SK-N-SH (cell line): Measurements from ENCODE around the gene UGP2. TPM values are rescaled to one million over a fixed set of nuclear protein-coding genes. Genes with fewer than 3 reads are reported as not detected.

ENCODE experiments used
- CTCF ChIA-PET: fragments of 300-600, 350-600 bp; formaldehyde crosslinking; extraction: SDS; loops from one replicate; lab custom pipeline; 2021; lab: Yijun Ruan, JAX
- POLR2A ChIA-PET: fragments of 350-600 bp; sonication (Branson Sonifier 250); formaldehyde crosslinking; extraction: SDS; loops from one replicate; lab custom pipeline; 2020; ENCODE audit warnings: antibody characterized with exemption, inconsistent platforms; lab: Yijun Ruan, JAX
- DNase-seq: peaks from one replicate; pipeline ENCODE4 v3.0.0; 2012
- H2AFZ ChIP-seq: fragments of 200-600 bp; sonication (generic); 2 replicates; pipeline ENCODE4 v1.8.1; 2016; ENCODE audit warnings: antibody characterized with exemption, mild to moderate bottlenecking, low read depth
- H3F3A ChIP-seq: fragments of 200-600 bp; sonication (generic); replicated peaks from 2 replicates; pipeline ENCODE3; 2016; ENCODE audit warnings: antibody characterized with exemption, mild to moderate bottlenecking; ENCODE audit not compliant: insufficient read depth
- H3K27ac ChIP-seq, 2 experiments: fragments of 200-500 bp in 1 of 2; fragments of 200-600 bp in 1 of 2; sonication (Bioruptor generic) in 1 of 2; sonication (generic), shearing (Covaris generic) in 1 of 2; 2 replicates each; pipeline versions ENCODE4 v1.5.1 to v1.6.1; 2014 to 2016; ENCODE audit warnings: low read depth in 2 of 2, inconsistent platforms in 1 of 2, low read length in 1 of 2, mild to moderate bottlenecking in 1 of 2, mixed read lengths in 1 of 2
- H3K27me3 ChIP-seq: fragments of 200-600 bp; sonication (generic), shearing (Covaris generic); 2 replicates; pipeline ENCODE4 v1.6.1; 2016; ENCODE audit warnings: mixed run types; ENCODE audit not compliant: insufficient read depth
- H3K36me3 ChIP-seq, 2 experiments: fragments of 200-500 bp in 1 of 2; fragments of 200-600 bp in 1 of 2; sonication (Bioruptor generic) in 1 of 2; sonication (generic) in 1 of 2; replicated peaks in 1 of 2; 2 replicates each; pipeline versions ENCODE3 to v1.5.1; 2014 to 2016; ENCODE audit warnings: low read length in 1 of 2, mild to moderate bottlenecking in 1 of 2; ENCODE audit not compliant: insufficient read depth in 2 of 2, control insufficient read depth in 1 of 2
- H3K4me1 ChIP-seq, 2 experiments: fragments of 200-500 bp in 1 of 2; fragments of 200-600 bp in 1 of 2; sonication (Bioruptor generic) in 1 of 2; sonication (generic), shearing (Covaris generic) in 1 of 2; 2 replicates each; pipeline versions ENCODE4 v1.5.1 to v1.6.1; 2014 to 2016; ENCODE audit warnings: low read depth in 1 of 2, low read length in 1 of 2, mixed run types in 1 of 2; ENCODE audit not compliant: insufficient read depth in 2 of 2, control insufficient read depth in 1 of 2
- H3K4me2 ChIP-seq: fragments of 200-600 bp; sonication (generic), shearing (Covaris generic); 2 replicates; pipeline ENCODE4 v1.6.1; 2017; ENCODE audit warnings: mixed run types
- H3K4me3 ChIP-seq, 2 experiments: fragments of 200-500 bp in 1 of 2; fragments of 200-600 bp in 1 of 2; sonication (Bioruptor generic) in 1 of 2; sonication (generic), shearing (Covaris generic) in 1 of 2; 2 replicates each; pipeline versions ENCODE4 v1.5.1 to v1.8.1; 2014 to 2016; ENCODE audit warnings: low read depth in 2 of 2, inconsistent platforms in 1 of 2, low read length in 1 of 2, mild to moderate bottlenecking in 1 of 2, mixed read lengths in 1 of 2, moderate library complexity in 1 of 2
- H3K79me2 ChIP-seq: fragments of 200-600 bp; sonication (generic); 2 replicates; pipeline ENCODE4 v1.8.1; 2017; ENCODE audit warnings: mild to moderate bottlenecking; ENCODE audit not compliant: insufficient read depth
- H3K9ac ChIP-seq: fragments of 200-600 bp; sonication (generic); 2 replicates; pipeline ENCODE4 v1.6.1; 2017; ENCODE audit warnings: mixed run types
- H3K9me2 ChIP-seq: fragments of 200-600 bp; sonication (generic); 2 replicates; pipeline ENCODE4 v1.6.1; 2017; ENCODE audit warnings: mixed run types
- H3K9me3 ChIP-seq: fragments of 200-600 bp; sonication (generic); 2 replicates; pipeline ENCODE4 v1.6.1; 2017; ENCODE audit warnings: mixed run types, mild to moderate bottlenecking, moderate library complexity
- H4K20me1 ChIP-seq: fragments of 200-600 bp; sonication (generic); 2 replicates; pipeline ENCODE4 v1.6.1; 2017; ENCODE audit warnings: mild to moderate bottlenecking, mixed run types; ENCODE audit not compliant: insufficient read depth
- CHD2 ChIP-seq: fragments of 150-350 bp; IDR thresholded peaks from 2 replicates; pipeline ENCODE4 v1.6.1; 2018; ENCODE audit warnings: low read length; ENCODE audit not compliant: partially characterized antibody
- EP300 ChIP-seq, 2 experiments: IDR thresholded peaks; 2 replicates each; pipeline versions ENCODE4 v1.4.0 to v1.6.1; 2012; ENCODE audit warnings: borderline replicate concordance in 1 of 2, low read depth in 1 of 2, low read length in 1 of 2
- EZH2phosphoT487 ChIP-seq: fragments of 200-600 bp; sonication (generic); IDR thresholded peaks from 2 replicates; pipeline ENCODE4 v1.6.1; 2017; ENCODE audit warnings: low read depth, mixed run types, mild to moderate bottlenecking, antibody characterized with exemption, moderate library complexity, borderline replicate concordance
- FOXM1 ChIP-seq: IDR thresholded peaks from 2 replicates; pipeline ENCODE4 v1.4.0; 2012; ENCODE audit warnings: low read depth, mild to moderate bottlenecking
- JUND ChIP-seq: IDR thresholded peaks from 2 replicates; pipeline ENCODE4 v1.4.0; 2012
- MEF2A ChIP-seq: IDR thresholded peaks from 2 replicates; pipeline ENCODE4 v1.4.0; 2012; ENCODE audit warnings: low read depth, borderline replicate concordance
- POLR2AphosphoS5 ChIP-seq: IDR thresholded peaks from 2 replicates; pipeline ENCODE4 v1.6.1; 2012; ENCODE audit warnings: low read depth, low read length
- RCOR1 ChIP-seq: fragments of 150-350 bp; IDR thresholded peaks from 2 replicates; pipeline ENCODE4 v1.6.1; 2017; ENCODE audit warnings: antibody characterized with exemption, low read length
- RXRA ChIP-seq: IDR thresholded peaks from 2 replicates; pipeline ENCODE4 v1.4.0; 2012; ENCODE audit warnings: low read depth, mild to moderate bottlenecking, borderline replicate concordance
- SIN3A ChIP-seq: IDR thresholded peaks from 2 replicates; pipeline ENCODE4 v1.6.1; 2012; ENCODE audit warnings: low read depth, mild to moderate bottlenecking, low read length, moderate library complexity, borderline replicate concordance
- TCF12 ChIP-seq: IDR thresholded peaks from 2 replicates; pipeline ENCODE4 v1.4.0; 2012
- TEAD4 ChIP-seq: IDR thresholded peaks from 2 replicates; pipeline ENCODE4 v1.4.0; 2012; ENCODE audit warnings: mild to moderate bottlenecking, borderline replicate concordance; ENCODE audit not compliant: insufficient read depth
- YY1 ChIP-seq: IDR thresholded peaks from 2 replicates; pipeline ENCODE4 v1.4.0; 2012; ENCODE audit warnings: low read depth, mild to moderate bottlenecking
- WGBS: methylation state at CpG from one replicate; pipeline ENCODE4 v1.1.6; 2017; ENCODE audit warnings: low lambda C conversion rate; 5-methylcytosine and 5-hydroxymethylcytosine counted together
- polyA plus RNA-seq, 3 experiments: library from polyadenylated mRNA; depleted of rRNA; stranded (reverse); fragments of >200 nt; gene quantifications; 2 replicates each; pipeline ENCODE4 v1.2.3, GENCODE V29; 2012
- TF ChIP-seq, protein P1 (sequence below): IDR thresholded peaks from 2 replicates; pipeline ENCODE4 v1.4.0; 2012; ENCODE audit warnings: low read depth, borderline replicate concordance
- TF ChIP-seq, protein P2 (sequence below): fragments of 150-350 bp; IDR thresholded peaks from 2 replicates; pipeline ENCODE4 v1.6.1; 2017; ENCODE audit warnings: antibody characterized with exemption, low read length, low read depth, borderline replicate concordance

The UGP2 gene
- polyA plus RNA-seq, 1 of the 3 experiments (the other 2 are of a cell fraction): 30.1 TPM

DNA sequence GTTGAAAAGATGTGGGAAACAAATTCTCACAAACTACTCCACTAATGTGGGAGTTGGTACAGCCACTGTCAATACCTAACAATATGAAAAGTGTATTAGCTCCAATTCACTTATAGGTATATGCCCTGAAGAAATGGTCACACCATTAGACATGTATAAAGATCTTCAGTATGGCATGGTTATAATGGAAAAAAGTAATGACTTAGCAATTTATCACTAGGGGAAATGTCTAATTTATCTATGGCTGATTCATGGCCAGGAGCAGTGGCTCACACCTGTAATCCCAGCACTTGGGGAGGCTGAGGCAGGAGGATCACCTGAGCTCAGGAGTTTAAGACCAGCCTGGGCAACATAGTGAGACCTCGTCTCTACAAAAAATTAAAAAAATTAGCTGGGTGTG is 52.5 kb downstream of the UGP2 start (continued):
- TF ChIP-seq MEF2A (no peak), POLR2AphosphoS5 (no peak), EZH2phosphoT487 (no peak), JUND (no peak), EP300 (IDR thresholded peaks at IDR 0.05; ENCODE audit: borderline replicate concordance in 1 of 2, low read depth in 1 of 2, low read length in 1 of 2) (no peak), FOXM1 (no peak)
- TF ChIP-seq, protein P1, sequence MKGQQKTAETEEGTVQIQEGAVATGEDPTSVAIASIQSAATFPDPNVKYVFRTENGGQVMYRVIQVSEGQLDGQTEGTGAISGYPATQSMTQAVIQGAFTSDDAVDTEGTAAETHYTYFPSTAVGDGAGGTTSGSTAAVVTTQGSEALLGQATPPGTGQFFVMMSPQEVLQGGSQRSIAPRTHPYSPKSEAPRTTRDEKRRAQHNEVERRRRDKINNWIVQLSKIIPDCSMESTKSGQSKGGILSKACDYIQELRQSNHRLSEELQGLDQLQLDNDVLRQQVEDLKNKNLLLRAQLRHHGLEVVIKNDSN: no peak
- TF ChIP-seq, protein P2, sequence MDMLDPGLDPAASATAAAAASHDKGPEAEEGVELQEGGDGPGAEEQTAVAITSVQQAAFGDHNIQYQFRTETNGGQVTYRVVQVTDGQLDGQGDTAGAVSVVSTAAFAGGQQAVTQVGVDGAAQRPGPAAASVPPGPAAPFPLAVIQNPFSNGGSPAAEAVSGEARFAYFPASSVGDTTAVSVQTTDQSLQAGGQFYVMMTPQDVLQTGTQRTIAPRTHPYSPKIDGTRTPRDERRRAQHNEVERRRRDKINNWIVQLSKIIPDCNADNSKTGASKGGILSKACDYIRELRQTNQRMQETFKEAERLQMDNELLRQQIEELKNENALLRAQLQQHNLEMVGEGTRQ: no peak

DNA sequence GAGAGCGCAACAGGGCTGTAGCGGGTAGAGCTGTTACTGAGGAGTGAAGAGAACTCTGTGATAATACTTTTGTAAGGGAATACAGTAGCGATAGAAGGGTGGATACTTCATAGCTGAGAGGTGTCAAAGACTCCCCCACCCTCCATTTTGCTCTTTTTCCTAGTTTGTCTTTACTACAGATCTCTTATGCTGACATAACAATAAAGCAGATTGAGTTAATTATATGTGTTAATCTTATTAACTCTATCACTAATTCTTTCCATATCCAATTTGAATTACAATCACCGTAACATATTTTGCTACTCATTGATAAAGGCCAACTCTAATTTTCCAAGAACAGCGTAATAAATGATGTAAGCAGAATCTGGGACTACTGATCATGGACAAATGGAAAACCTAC is 57.1 kb downstream of the UGP2 start:
- Histone ChIP-seq H3K4me2 (no peak overlapping the region), H3K79me2 (0 out of 2 replicates have a peak, but pooled peaks cover 3% of the 10 kb centered on the region), H3K9me3 (peaks cover 15% of the 10 kb centered on the region), H3K36me3 (peaks cover 53 to 79% of the 10 kb centered on the region in 2 experiments), H3K9me2 (no peaks in the 10 kb centered on the region), H3K9ac (no peak overlapping the region), H4K20me1 (no peaks in the 10 kb centered on the region), H2AFZ (no peak overlapping the region), H3F3A (peaks cover 19% of the 10 kb centered on the region), H3K4me1 (no peaks in the 10 kb centered on the region), H3K27ac (no peak overlapping the region), H3K4me3 (no peak overlapping the region), H3K27me3 (no peaks in the 10 kb centered on the region)
- POLR2A ChIA-PET: no interaction called here
- 98% methylated on average over 5 of the region's 5 CpGs for WGBS
- no peak for TF ChIP-seq TCF12
- no peak for TF ChIP-seq RCOR1
- TF ChIP-seq RXRA: no peak
- DNase-seq: no peak
- CTCF ChIA-PET: interaction anchor here (0.8 to 1.0 kb wide), 2 partner anchors 9 to 22 kb away, joined by 3 to 5 read pairs; no protein-coding TSS in a partner anchor

DNA sequence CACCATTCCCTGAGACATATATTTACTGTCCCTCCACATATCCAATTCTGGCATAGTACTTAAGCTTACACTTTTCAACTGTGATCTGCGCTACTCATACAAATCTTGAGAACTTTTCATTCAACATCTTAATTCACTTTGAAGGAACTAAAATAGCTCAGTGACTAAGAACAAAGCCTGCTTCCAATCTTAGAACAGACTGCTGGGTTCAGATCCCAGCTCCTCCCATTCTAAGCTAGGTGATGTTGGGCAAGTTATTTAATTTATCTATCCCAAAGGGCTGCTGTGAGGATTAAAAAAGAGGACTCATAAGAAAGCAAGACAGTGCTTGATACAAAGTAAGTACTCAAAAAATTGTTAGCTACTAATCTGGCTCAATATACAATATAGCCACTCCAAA is 57.9 kb downstream of the UGP2 start:
- WGBS: 92% methylated on average over 1 of the region's 1 CpG
- DNase-seq: no peak

More for the DNA sequence above, 57.9 kb downstream of the UGP2 start:
- peaks cover 19% of the 10 kb centered on the region for H3F3A ChIP-seq
- no peaks in the 10 kb centered on the region for H4K20me1 ChIP-seq
- TF ChIP-seq TEAD4 (no peak), CHD2 (no peak), SIN3A (no peak), RXRA (no peak), YY1 (no peak), EP300 (IDR thresholded peaks at IDR 0.05; ENCODE audit: borderline replicate concordance in 1 of 2, low read depth in 1 of 2, low read length in 1 of 2) (no peak)
- POLR2A ChIA-PET: no interaction called here
- CTCF ChIA-PET: interaction anchor here (1.0 kb wide), 1 partner anchor 23 kb away, joined by 3 read pairs; no protein-coding TSS in a partner anchor
- H3K27ac ChIP-seq: no peak overlapping the region
- no peaks in the 10 kb centered on the region for H3K9me2 ChIP-seq
- no peak overlapping the region for H3K4me3 ChIP-seq
- H3K27me3 ChIP-seq: no peaks in the 10 kb centered on the region
- no peak overlapping the region for H2AFZ ChIP-seq
- no peak overlapping the region for H3K9ac ChIP-seq
- H3K4me1 ChIP-seq: no peaks in the 10 kb centered on the region
- H3K79me2 ChIP-seq: 0 out of 2 replicates have a peak, but pooled peaks cover 3% of the 10 kb centered on the region
- peaks cover 16% of the 10 kb centered on the region for H3K9me3 ChIP-seq
- peaks cover 49 to 79% of the 10 kb centered on the region in 2 experiments for H3K36me3 ChIP-seq
- H3K4me2 ChIP-seq: no peak overlapping the region
